Measurements from ENCODE around the gene IGLL1. TPM values are rescaled to one million over a fixed set of nuclear protein-coding genes. Genes with fewer than 3 reads are reported as not detected.
A peak's percentile ranks its signal among the peaks of the same experiment; 100 is the strongest.
"Not testable (repeated sequence)": the region's sequence is repeated elsewhere in the genome, so short reads cannot be mapped to it uniquely, and the experiment has no call there.

The IGLL1 gene
- polyA plus RNA-seq, 3 donors from 2014 or later: not detected

DNA sequence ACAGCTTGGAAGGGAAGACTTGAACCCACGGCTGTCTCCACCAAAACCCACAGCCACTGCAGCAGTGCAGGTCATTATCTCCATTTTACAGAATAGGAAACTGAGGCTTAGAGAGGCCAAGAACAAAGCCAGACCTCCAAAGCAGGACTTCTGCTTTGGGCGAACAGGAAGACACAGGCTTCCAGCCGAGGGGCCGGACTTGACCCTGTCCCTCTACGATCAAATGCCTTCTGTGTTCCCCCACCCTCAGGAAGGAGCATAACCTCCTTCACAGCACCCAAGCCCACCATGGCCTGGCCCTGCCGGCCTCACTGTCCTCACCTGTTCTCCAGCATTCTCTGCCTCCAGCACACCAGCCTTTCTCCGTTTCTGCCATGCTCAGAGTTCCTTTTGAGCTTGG is 15.8 kb downstream of the IGLL1 start:
- peaks cover 0 to 12% (median 8%) of the 10 kb centered on the region in 3 donors for H3K27me3 Mint-ChIP-seq (ENCODE audit: low read depth in 3 of 3)
- H3K9me3 Mint-ChIP-seq: no peaks in the 10 kb centered on the region
- peak overlapping the region in 3 of 5 donors; percentile 18 to 30 (median 18) for H3K4me3 Mint-ChIP-seq
- H3K4me1 Mint-ChIP-seq: peaks cover 6 to 8% of the 10 kb centered on the region in 2 donors
- no peak for DNase-seq
- H3K27ac Mint-ChIP-seq: no peak overlapping the region
- no peaks in the 10 kb centered on the region for H3K36me3 Mint-ChIP-seq

DNA sequence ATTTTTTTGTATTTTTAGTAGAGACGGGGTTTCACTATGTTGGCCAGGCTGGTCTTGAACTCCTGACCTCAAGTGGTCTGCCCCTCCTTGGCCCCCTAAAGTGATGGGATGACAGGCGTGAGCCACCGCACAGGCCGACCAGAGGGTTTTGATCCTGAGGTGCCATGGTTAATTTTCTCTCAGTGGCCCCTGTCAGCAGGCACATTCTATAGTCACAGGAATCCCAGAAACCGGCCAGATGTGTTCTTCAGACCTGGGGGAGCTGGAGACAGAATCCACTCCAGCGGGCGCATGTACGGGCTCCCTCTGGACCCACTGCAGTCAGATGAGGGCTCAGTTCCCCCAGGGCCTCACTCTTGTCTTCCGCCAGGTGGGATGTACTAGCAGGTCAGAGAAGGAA is 17.0 kb downstream of the IGLL1 start:
- H3K27me3 Mint-ChIP-seq (ENCODE audit: low read depth in 3 of 3): peaks cover 0 to 19% (median 14%) of the 10 kb centered on the region in 3 donors
- H3K4me1 Mint-ChIP-seq: peaks cover 6 to 8% of the 10 kb centered on the region in 2 donors
- no peak for DNase-seq
- no peak overlapping the region for H3K4me3 Mint-ChIP-seq
- no peaks in the 10 kb centered on the region for H3K36me3 Mint-ChIP-seq
- no peaks in the 10 kb centered on the region for H3K9me3 Mint-ChIP-seq
- no peak overlapping the region for H3K27ac Mint-ChIP-seq

DNA sequence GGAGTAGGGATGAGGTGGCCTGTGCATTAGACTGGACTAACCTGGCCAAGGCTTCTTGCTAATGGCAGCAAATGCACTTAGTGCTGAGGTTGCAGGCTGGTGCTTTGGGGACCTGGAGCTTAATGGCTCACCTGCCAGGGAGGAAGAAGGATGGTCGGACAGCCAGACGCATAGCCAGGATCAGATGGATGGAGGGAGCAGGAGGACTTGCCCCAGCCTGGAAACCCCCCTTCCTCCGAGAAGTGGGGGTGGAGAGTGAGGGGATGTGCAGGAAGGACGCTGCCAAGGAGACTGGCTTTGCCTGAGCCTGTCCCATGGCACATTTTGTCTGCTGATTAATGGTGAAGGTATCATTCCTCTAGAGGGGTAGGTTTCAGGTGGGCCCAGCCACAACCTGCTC is 17.9 kb downstream of the IGLL1 start:
- Mint-ChIP-seq H3K27me3 (ENCODE audit: low read depth in 3 of 3) (peaks cover 0 to 19% (median 14%) of the 10 kb centered on the region in 3 donors), H3K27ac (no peak overlapping the region), H3K9me3 (no peaks in the 10 kb centered on the region), H3K36me3 (no peaks in the 10 kb centered on the region), H3K4me3 (no peak overlapping the region), H3K4me1 (peaks cover 6 to 8% of the 10 kb centered on the region in 2 donors)
- no peak for DNase-seq

GRCh38 chr22:23561025-23561510 is 19.0 kb downstream of the IGLL1 start:
- H3K4me3 Mint-ChIP-seq, DNase-seq, H3K27ac Mint-ChIP-seq, H3K36me3 Mint-ChIP-seq, H3K4me1 Mint-ChIP-seq, H3K9me3 Mint-ChIP-seq: not testable (repeated sequence)
- H3K27me3 Mint-ChIP-seq (ENCODE audit: low read depth in 3 of 3): peaks cover 0 to 23% (median 14%) of the 10 kb centered on the region in 3 donors

- H3K4me1 Mint-ChIP-seq, H3K9me3 Mint-ChIP-seq, H3K4me3 Mint-ChIP-seq, DNase-seq, H3K36me3 Mint-ChIP-seq, H3K27ac Mint-ChIP-seq: not testable (repeated sequence)
- H3K27me3 Mint-ChIP-seq (ENCODE audit: low read depth in 3 of 3): peaks cover 0 to 23% (median 10%) of the 10 kb centered on the region in 3 donors
These were observed 19.9 kb downstream of the IGLL1 start for GRCh38 chr22:23560215-23560614.

DNA sequence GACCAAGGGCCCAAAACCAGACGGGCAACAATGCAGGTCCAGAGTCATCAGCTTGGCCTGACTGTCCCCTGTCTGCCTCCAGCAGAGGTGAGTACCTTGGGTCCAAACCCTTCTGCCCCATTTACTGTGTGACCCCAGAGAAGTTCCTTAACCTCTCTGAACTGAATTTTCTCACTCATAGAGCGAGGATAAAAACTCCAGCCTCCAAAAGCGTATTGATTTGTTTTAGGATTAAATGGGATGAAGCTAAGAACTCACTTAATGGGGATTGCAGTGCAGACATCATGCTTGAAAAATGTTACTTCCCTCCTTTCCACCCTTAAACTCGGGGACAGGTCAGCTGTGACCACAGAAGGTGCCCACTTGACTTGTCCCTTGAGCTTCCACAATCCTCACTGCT is 22.6 kb downstream of the IGLL1 start:
- no peak for DNase-seq
- peaks cover 2 to 23% (median 5%) of the 10 kb centered on the region in 3 donors for H3K27me3 Mint-ChIP-seq (ENCODE audit: low read depth in 3 of 3)
- H3K27ac Mint-ChIP-seq: no peak overlapping the region
- no peak overlapping the region for H3K4me3 Mint-ChIP-seq
- no peaks in the 10 kb centered on the region for H3K9me3 Mint-ChIP-seq
- no peaks in the 10 kb centered on the region for H3K36me3 Mint-ChIP-seq
- H3K4me1 Mint-ChIP-seq: no peaks in the 10 kb centered on the region

DNA sequence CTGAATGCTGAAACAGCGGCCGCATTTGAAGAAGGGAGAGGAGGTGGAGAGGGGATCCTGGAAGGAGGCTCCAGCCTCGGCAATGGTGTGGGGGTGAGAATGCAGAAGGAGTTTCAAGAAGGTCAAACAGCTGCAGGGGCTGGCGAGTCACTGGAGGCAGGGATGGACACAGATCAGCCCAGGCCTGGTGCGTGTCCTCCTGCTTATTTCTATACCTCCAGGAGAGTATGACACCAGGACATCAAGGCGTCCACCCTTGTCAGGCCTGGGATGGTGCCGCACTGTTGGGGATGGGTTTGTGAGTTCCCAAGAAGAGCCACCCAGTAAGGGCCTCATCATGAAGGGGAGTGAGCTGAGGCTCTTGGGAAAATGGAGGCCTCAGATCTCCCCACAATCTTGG is 23.1 kb downstream of the IGLL1 start:
- H3K27ac Mint-ChIP-seq: peak overlapping the region in 1 of 6 donors; percentile 47
- H3K9me3 Mint-ChIP-seq: no peaks in the 10 kb centered on the region
- H3K4me1 Mint-ChIP-seq: no peaks in the 10 kb centered on the region
- H3K36me3 Mint-ChIP-seq: no peaks in the 10 kb centered on the region
- H3K4me3 Mint-ChIP-seq: no peak overlapping the region
- peaks cover 2 to 23% (median 5%) of the 10 kb centered on the region in 3 donors for H3K27me3 Mint-ChIP-seq (ENCODE audit: low read depth in 3 of 3)
- DNase-seq: no peak

DNA sequence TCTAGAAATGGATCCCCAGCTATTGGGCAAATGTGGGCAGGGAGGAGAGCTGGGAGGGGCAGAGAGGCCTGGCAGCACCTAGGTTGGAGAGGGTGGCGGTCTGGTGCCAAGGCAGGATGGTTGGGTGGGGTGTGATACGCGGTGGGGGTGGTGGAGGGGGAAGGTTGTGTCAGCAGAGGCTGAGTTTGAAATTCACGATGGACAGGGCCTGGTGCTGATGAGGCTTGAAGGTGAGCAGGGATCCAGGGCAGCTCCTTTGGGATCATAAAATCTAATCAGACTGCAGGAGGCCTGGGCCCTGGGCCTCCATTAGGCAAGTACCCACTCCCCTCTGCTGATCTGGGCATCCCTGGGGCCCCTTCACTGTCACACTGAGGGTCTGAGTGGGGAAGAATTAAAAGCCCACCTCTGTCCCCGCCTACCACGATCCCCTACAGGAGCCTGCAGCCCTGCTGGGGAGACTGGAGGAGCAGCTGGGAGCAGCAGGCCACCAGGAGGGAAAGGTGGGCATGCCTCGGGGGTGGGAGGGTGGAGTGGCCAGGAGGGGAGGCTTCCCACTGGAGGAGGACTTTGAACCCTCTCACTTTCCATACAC is 24.0 kb downstream of the IGLL1 start:
- no peaks in the 10 kb centered on the region for H3K9me3 Mint-ChIP-seq
- no peak overlapping the region for H3K4me3 Mint-ChIP-seq
- no peaks in the 10 kb centered on the region for H3K36me3 Mint-ChIP-seq
- peaks cover 2 to 23% (median 4%) of the 10 kb centered on the region in 3 donors for H3K27me3 Mint-ChIP-seq (ENCODE audit: low read depth in 3 of 3)
- H3K27ac Mint-ChIP-seq: no peak overlapping the region
- no peaks in the 10 kb centered on the region for H3K4me1 Mint-ChIP-seq
- no peak for DNase-seq

DNA sequence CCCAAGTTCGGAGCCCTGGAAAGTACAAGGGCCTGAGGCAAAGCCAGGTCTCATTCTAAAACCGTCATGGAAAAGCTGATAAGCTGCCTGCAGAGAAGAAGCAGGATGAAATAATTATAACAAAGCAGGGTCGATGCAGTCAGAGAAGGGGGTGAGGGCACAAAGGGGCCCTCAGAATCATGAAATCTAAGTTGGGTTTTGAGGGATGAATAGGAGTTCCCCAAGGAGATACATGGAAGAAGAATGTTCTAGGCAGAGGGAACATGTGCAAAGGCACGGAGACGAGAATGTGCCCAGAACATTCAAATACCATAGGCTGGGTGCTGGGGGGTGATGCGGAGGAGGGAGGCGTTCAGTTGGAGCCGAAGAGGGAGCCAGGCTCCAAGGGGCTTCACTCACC is 25.0 kb downstream of the IGLL1 start:
- Mint-ChIP-seq H3K4me1 (no peaks in the 10 kb centered on the region), H3K36me3 (no peaks in the 10 kb centered on the region), H3K27me3 (ENCODE audit: low read depth in 3 of 3) (peaks cover 2 to 23% (median 4%) of the 10 kb centered on the region in 3 donors), H3K27ac (no peak overlapping the region), H3K4me3 (no peak overlapping the region), H3K9me3 (no peaks in the 10 kb centered on the region)
- no peak for DNase-seq

DNA sequence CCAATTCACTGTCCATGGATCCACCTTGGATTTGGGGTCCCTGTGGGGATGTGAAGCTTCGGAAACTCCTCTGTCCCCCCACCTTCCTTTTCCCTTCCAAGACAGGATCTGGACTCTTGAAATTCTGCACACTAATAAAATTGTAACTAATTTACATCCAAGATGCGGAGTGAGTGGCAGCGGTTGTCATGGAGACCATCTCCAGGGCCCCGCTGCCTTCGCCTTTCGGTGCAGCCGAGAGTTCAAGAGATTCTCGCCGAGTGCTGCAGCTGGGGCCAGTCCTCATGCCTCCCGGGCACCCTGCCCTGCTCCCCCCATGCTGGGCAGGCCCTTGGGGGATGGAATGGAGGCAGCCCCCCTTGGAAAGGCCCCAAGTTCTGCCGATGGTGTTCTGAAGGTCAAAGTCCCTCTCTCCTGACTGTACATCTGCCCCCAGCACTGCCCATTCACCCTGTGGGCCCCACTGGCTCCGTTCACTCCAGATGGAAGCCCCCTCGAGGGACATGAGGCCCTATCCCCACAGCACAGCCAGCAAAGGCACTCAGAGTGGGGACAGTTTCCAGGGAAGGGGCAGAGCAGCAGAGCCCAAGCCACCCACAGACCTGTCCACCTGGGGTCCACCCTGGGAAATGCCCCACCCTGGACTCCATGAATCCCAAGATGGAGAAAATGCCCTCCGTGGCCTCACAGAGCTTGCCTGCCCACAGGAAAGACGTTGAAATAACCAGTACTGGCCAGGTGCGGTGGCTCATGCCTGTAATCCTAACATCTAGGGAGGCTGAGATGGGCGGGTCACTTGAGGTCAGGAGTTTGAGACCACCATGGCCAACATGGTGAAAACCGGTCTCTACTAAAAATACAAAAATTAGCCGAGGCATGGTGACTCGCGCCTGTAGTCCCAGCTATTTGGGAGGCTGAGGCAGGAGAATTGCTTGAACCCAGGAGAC is 25.9 kb downstream of the IGLL1 start:
- H3K27ac Mint-ChIP-seq: no peak overlapping the region
- no peak overlapping the region for H3K4me3 Mint-ChIP-seq
- peaks cover 2 to 18% (median 4%) of the 10 kb centered on the region in 3 donors for H3K27me3 Mint-ChIP-seq (ENCODE audit: low read depth in 3 of 3)
- DNase-seq: no peak
- H3K9me3 Mint-ChIP-seq: no peaks in the 10 kb centered on the region
- H3K4me1 Mint-ChIP-seq: no peaks in the 10 kb centered on the region
- no peaks in the 10 kb centered on the region for H3K36me3 Mint-ChIP-seq

DNA sequence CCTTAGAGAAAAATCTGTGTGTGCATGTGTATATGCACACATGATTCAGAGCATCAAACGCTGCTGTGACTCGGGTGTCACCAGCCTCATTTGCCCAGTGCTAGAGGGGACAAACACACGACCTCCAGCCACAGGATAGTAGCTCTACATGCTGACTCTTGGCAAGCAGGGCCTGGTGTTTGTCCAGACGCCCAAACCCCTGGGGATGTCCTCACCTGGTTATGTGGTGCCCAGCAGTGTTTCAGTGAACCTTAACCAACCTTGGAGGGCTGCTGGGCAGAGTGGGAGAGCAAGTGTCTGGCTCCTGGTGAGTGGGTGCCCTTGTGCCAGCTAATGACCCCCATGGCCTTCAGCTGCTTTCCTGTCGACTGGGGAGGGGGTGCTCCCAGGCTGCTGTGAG is 26.7 kb downstream of the IGLL1 start:
- no peak overlapping the region for H3K27ac Mint-ChIP-seq
- peaks cover 2 to 10% (median 3%) of the 10 kb centered on the region in 3 donors for H3K27me3 Mint-ChIP-seq (ENCODE audit: low read depth in 3 of 3)
- no peak for DNase-seq
- no peaks in the 10 kb centered on the region for H3K36me3 Mint-ChIP-seq
- H3K4me1 Mint-ChIP-seq: no peaks in the 10 kb centered on the region
- no peak overlapping the region for H3K4me3 Mint-ChIP-seq
- no peaks in the 10 kb centered on the region for H3K9me3 Mint-ChIP-seq

DNA sequence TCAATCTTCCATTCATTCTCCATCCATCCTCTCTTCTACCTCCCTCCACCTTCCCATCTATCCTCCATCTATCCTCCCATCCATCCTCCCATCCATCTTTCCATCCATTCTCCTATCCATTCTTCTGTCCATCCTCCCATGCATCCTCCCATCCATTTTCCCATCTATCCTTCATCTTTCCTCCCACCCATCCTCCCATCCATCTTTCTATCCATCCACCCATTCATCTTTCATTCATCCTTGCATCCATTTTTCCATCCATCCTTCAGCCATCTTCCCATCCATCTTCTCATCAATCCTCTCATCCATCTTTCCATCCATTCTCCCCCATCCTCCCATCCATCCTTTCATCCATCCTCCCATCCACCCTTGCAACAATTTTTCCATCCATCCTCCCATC is 27.5 kb downstream of the IGLL1 start:
- H3K36me3 Mint-ChIP-seq: no peaks in the 10 kb centered on the region
- H3K4me3 Mint-ChIP-seq: no peak overlapping the region
- peaks cover 0 to 9% (median 6%) of the 10 kb centered on the region in 6 donors for H3K9me3 Mint-ChIP-seq
- no peak overlapping the region for H3K27ac Mint-ChIP-seq
- H3K27me3 Mint-ChIP-seq (ENCODE audit: low read depth in 3 of 3): peaks cover 2 to 7% (median 6%) of the 10 kb centered on the region in 3 donors
- no peak for DNase-seq
- no peaks in the 10 kb centered on the region for H3K4me1 Mint-ChIP-seq

DNA sequence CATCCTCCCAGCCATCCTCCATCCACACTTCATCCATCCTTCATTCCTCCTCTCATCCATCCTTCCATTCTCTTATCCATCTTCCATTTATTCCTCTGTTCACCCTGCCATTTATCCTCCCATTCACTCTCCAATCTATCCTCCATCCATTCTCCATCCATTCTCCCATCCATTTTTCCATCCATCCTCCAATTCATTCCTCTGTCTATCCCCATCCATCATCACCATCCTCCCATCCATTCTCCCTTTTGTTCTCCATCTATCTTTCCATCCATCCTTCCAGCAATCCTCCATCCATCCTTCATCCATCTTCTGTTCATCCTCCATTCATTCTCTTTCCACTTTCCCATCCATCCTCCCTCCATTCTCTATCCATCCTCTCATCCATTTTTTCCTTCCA is 28.7 kb downstream of the IGLL1 start:
- Mint-ChIP-seq H3K4me3 (no peak overlapping the region), H3K4me1 (no peaks in the 10 kb centered on the region), H3K27me3 (ENCODE audit: low read depth in 3 of 3) (peaks cover 2 to 7% (median 2%) of the 10 kb centered on the region in 3 donors), H3K27ac (no peak overlapping the region), H3K36me3 (no peaks in the 10 kb centered on the region), H3K9me3 (peaks cover 0 to 18% (median 6%) of the 10 kb centered on the region in 6 donors)
- no peak for DNase-seq

DNA sequence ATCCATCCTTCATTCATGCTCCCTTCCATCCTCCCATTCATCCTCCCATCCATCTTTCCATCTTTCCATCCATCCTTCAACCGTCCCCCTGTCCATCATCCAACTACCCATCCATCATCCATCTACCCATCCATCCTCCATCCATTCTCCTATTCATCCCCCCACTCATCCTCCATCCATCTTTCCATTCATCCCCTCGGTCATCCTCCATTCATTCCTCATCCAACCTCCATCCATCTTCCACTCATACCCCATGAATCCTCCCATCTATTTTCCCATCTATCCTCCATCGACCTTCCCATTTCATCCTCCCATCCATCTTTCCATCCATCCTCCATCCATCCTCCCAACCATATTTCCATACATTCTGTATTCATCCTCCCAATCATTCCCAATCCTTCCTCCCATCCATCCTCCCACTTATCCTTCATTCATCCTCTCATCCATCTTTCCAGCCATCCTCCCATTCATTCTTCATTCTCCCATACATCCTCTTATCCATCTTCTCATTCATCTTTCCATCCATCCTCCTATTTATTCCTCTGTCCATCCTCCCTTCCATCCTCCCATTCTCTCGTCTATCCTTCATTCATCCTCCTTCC is 29.9 kb downstream of the IGLL1 start:
- no peak for DNase-seq
- Mint-ChIP-seq H3K27me3 (ENCODE audit: low read depth in 3 of 3) (peaks cover 2 to 5% (median 2%) of the 10 kb centered on the region in 3 donors), H3K27ac (no peak overlapping the region), H3K36me3 (no peaks in the 10 kb centered on the region), H3K4me1 (no peaks in the 10 kb centered on the region), H3K4me3 (no peak overlapping the region), H3K9me3 (peaks cover 0 to 20% (median 7%) of the 10 kb centered on the region in 6 donors)
